Measurements from ENCODE around the gene GFRA1.

- TF ChIP-seq POLR2A (IDR thresholded peaks at IDR 0.05) (no peak), CTCF (IDR thresholded peaks at IDR 0.05) (no peak)
These were observed 131.2 kb downstream of the GFRA1 start for GRCh38 chr10:116141855-116142254.

All from Peyer's patch (tissue), 4 donors.